ENCODE measurements around the gene OR6C65. TPM values are rescaled to one million over a fixed set of nuclear protein-coding genes. Genes with fewer than 3 reads are reported as not detected.
"Not testable (repeated sequence)": the region's sequence is repeated elsewhere in the genome, so short reads cannot be mapped to it uniquely, and the experiment has no call there.

The OR6C65 gene
- total and polyA plus RNA-seq, 4 donors: not detected

DNA sequence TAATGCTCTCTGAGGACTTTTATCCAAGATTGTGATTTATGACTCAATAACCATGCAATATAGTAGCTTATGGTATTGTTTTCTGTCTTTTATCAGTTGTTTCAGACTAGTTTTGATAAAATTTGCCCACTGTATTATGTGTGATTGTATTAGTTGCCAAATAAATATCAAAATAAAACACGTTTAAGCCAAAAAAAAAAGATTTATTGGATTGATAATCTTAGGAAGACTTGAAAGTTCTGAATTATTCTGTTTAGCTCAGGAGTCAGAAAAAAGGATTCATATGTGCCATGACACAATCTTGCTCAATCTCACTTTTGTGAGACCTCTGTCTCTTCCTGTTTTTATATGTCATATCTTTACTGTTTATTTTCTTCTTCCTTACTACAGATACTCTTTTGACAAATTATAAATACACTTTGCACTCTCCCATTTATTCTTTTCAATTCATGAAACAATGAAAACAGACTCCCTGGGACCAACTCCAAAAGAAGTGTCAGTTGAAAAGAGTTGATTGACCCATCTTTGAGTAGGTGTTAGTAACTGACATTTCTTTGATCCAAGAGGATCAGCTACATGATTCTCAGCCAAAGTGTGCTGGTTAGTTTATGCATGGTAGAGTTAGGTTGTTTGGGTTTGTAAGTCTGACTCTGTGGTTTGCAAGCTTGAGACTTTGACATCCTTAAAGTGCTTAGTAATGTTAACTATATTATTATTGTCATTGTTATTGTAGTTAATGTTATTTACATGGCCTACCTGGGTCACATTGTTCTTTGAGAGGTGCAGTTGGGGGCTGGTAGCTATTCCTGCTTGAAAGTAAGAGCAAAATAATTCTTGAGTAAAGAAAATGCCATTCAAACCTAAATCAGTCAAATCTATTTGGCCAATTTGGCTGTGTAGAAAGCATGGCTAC, 28.3 kb downstream of the OR6C65 start:
- ATAC-seq (ENCODE audit: insufficient read depth, low FRiP score) (no peak), DNase-seq (peak; percentile 28 to 95 (median 95))
- peaks cover 0 to 15% (median 0%) of the 10 kb centered on the region in 5 donors for H3K4me1 ChIP-seq (ENCODE audit: control insufficient read depth in 5 of 5, insufficient read depth in 5 of 5, low read length in 5 of 5)
- no peaks in the 10 kb centered on the region for H3K36me3 ChIP-seq (ENCODE audit: control insufficient read depth in 4 of 4, insufficient read depth in 4 of 4, low read length in 4 of 4)
- 32 to 52% methylated on average over 1 of the region's 1 CpG for WGBS, 2 donors
- no peak overlapping the region for H3K4me3 ChIP-seq
- TF ChIP-seq, protein P1, sequence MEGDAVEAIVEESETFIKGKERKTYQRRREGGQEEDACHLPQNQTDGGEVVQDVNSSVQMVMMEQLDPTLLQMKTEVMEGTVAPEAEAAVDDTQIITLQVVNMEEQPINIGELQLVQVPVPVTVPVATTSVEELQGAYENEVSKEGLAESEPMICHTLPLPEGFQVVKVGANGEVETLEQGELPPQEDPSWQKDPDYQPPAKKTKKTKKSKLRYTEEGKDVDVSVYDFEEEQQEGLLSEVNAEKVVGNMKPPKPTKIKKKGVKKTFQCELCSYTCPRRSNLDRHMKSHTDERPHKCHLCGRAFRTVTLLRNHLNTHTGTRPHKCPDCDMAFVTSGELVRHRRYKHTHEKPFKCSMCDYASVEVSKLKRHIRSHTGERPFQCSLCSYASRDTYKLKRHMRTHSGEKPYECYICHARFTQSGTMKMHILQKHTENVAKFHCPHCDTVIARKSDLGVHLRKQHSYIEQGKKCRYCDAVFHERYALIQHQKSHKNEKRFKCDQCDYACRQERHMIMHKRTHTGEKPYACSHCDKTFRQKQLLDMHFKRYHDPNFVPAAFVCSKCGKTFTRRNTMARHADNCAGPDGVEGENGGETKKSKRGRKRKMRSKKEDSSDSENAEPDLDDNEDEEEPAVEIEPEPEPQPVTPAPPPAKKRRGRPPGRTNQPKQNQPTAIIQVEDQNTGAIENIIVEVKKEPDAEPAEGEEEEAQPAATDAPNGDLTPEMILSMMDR (IDR thresholded peaks at IDR 0.05; ENCODE audit: control extremely low read depth, extremely low read depth): no peak
- no peak overlapping the region for H3K9ac ChIP-seq (ENCODE audit: insufficient read depth in 1 of 2, low read length in 2 of 2)
- H3K27me3 ChIP-seq (ENCODE audit: control insufficient read depth in 3 of 3, insufficient read depth in 3 of 3, low read length in 2 of 3): peaks cover 0 to 23% (median 6%) of the 10 kb centered on the region in 3 donors
- H3K27ac ChIP-seq (ENCODE audit: low read depth in 1 of 2, low read length in 1 of 2): no peak overlapping the region
- H3K9me3 ChIP-seq (ENCODE audit: control insufficient read depth in 4 of 4, insufficient read depth in 3 of 4, low read length in 3 of 4): no peaks in the 10 kb centered on the region

DNA sequence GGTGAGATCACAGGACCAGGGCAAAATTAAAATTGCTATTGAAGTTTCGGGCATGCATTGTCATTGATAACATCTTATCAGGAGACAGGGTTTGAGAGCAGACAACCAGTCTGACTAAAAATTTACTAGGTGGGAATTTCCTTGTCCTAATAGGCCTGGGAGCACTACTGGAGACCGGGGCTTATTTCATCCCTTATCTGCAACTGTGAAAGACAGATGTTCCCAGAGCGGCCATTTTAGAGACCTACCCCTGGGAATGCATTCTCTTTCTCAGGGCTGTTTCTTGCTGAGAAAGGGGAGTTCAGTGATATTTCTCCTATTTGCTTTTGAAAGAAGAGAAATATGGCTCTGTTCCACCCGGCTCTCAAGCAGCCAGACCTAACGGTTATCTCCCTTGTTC, 40.9 kb downstream of the OR6C65 start:
- H3K36me3 ChIP-seq (ENCODE audit: control insufficient read depth in 4 of 4, insufficient read depth in 4 of 4, low read length in 4 of 4); ATAC-seq (ENCODE audit: insufficient read depth, low FRiP score); H3K9ac ChIP-seq (ENCODE audit: insufficient read depth in 1 of 2, low read length in 2 of 2); DNase-seq; H3K9me3 ChIP-seq (ENCODE audit: control insufficient read depth in 4 of 4, insufficient read depth in 3 of 4, low read length in 3 of 4); H3K4me1 ChIP-seq (ENCODE audit: control insufficient read depth in 5 of 5, insufficient read depth in 5 of 5, low read length in 5 of 5); H3K27ac ChIP-seq (ENCODE audit: low read depth in 1 of 2, low read length in 1 of 2); H3K27me3 ChIP-seq (ENCODE audit: control insufficient read depth in 3 of 3, insufficient read depth in 3 of 3, low read length in 2 of 3); H3K4me3 ChIP-seq: not testable (repeated sequence)
- WGBS, 2 donors: 72 to 85% methylated on average over 5 of the region's 5 CpGs

DNA sequence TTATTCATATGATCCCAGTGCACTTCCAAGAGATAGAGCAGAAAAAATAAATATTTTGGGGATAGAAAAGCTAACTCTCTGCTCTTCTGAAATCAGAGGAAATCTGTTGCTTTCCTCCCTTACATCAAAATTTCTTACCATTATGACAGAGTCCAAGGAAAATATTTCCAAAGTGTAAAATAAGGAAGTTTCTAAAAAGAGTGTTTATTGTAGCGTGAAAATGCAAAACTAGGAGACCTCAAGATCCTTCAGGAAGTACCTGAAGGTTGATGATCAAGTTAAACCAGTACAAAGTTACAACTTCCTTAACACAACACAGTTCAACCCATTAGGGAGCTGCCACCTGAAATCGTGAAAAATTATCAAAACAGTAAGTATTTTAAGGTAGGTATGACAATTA, 43.4 kb downstream of the OR6C65 start, which contains the start of gene OR6C2:
Gene OR6C2 (plus strand): TSS at position 301 of the 400 bp plus-strand sequence. CDS start 8,138 bp downstream, outside the sequence.
- Histone ChIP-seq H3K9me3 (ENCODE audit: control insufficient read depth in 4 of 4, insufficient read depth in 3 of 4, low read length in 3 of 4) (peaks cover 0 to 3% (median 0%) of the 10 kb centered on the region in 4 donors), H3K4me3 (no peak within 1 kb of the TSS), H3K9ac (ENCODE audit: insufficient read depth in 1 of 2, low read length in 2 of 2) (no peak within 1 kb of the TSS), H3K27ac (ENCODE audit: low read depth in 1 of 2, low read length in 1 of 2) (no peak within 1 kb of the TSS), H3K36me3 (ENCODE audit: control insufficient read depth in 4 of 4, insufficient read depth in 4 of 4, low read length in 4 of 4) (no peaks in the 10 kb centered on the region), H3K4me1 (ENCODE audit: control insufficient read depth in 5 of 5, insufficient read depth in 5 of 5, low read length in 5 of 5) (no peaks in the 10 kb centered on the region), H3K27me3 (ENCODE audit: control insufficient read depth in 3 of 3, insufficient read depth in 3 of 3, low read length in 2 of 3) (no peaks in the 10 kb centered on the region)
- DNase-seq: no peak
- TF ChIP-seq, protein P1 (IDR thresholded peaks at IDR 0.05; ENCODE audit: control extremely low read depth, extremely low read depth): no peak
- no peak for ATAC-seq (ENCODE audit: insufficient read depth, low FRiP score)
- 31 to 38% methylated on average over 2 of the region's 2 CpGs for WGBS, 2 donors

DNA sequence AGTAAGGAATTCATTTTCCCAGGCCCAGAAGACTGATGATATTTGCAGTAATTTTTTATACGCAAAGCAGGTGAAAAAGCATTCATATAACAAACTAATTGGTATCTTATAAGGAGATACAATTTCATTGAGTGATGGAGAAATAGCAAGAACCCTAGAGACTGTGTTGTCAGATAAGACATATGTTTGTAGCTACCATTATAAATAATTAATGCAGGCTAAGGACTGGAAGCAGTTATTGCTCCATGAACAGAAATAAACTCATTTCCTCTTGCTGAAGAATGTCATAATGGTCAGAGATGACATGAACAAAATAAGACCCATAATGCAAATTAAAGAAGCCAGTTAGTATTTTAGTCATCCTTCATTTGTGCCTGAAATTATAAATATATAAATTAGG, 45.0 kb downstream of the OR6C65 start:
- H3K4me1 ChIP-seq (ENCODE audit: control insufficient read depth in 5 of 5, insufficient read depth in 5 of 5, low read length in 5 of 5): no peaks in the 10 kb centered on the region
- no peaks in the 10 kb centered on the region for H3K36me3 ChIP-seq (ENCODE audit: control insufficient read depth in 4 of 4, insufficient read depth in 4 of 4, low read length in 4 of 4)
- H3K27ac ChIP-seq (ENCODE audit: low read depth in 1 of 2, low read length in 1 of 2): no peak overlapping the region
- H3K27me3 ChIP-seq (ENCODE audit: control insufficient read depth in 3 of 3, insufficient read depth in 3 of 3, low read length in 2 of 3): no peaks in the 10 kb centered on the region
- TF ChIP-seq, protein P1 (IDR thresholded peaks at IDR 0.05; ENCODE audit: control extremely low read depth, extremely low read depth): no peak
- no peak overlapping the region for H3K4me3 ChIP-seq
- 97 to 100% methylated on average over 1 of the region's 1 CpG for WGBS, 2 donors
- DNase-seq: no peak
- no peak overlapping the region for H3K9ac ChIP-seq (ENCODE audit: insufficient read depth in 1 of 2, low read length in 2 of 2)
- ATAC-seq (ENCODE audit: insufficient read depth, low FRiP score): no peak
- peaks cover 0 to 3% (median 0%) of the 10 kb centered on the region in 4 donors for H3K9me3 ChIP-seq (ENCODE audit: control insufficient read depth in 4 of 4, insufficient read depth in 3 of 4, low read length in 3 of 4)
